ENCODE measurements around the gene ZNF771.

Gene ZNF771

DNA sequence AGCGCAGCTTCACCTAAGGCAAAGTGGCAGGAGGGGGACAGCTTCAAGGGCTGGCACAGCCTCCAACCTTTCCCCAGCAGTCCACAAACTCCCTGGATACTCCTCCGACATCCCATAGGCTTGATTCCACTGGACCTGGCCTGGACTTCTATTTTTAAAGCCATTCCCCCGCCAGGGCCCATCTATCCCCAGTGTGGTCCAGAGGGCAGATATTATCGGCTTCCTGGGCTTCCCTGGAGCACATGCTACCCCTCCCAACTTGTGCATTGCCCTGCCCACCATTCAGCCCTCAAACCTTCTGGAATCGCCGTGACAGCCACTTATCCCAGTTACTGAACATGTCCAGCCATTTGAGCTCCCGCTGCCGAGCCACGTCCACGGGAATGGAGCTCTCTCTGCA, 42.2 kb upstream of the ZNF771 start:
- Histone ChIP-seq H3K36me3 (ENCODE audit: insufficient read depth, low read length) (peaks cover 62% of the 10 kb centered on the region), H3K4me2 (ENCODE audit: insufficient read depth, low read length) (0 out of 2 replicates have a peak overlapping the region, but pooled peaks have one; percentile 21), H3K27me3 (ENCODE audit: insufficient read depth, low read length, poor library complexity) (no peaks in the 10 kb centered on the region), H3K4me3 (ENCODE audit: low read depth in 1 of 2, low read length in 2 of 2) (no peak overlapping the region), H3K79me2 (ENCODE audit: insufficient read depth, low read length) (peaks cover 88% of the 10 kb centered on the region), H3K27ac (ENCODE audit: low read length) (no peak overlapping the region), H3K4me1 (ENCODE audit: insufficient read depth, low read length) (peaks cover 40% of the 10 kb centered on the region), H2AFZ (ENCODE audit: low read depth, low read length) (no peak overlapping the region), H3K9me3 (ENCODE audit: insufficient read depth, low read length, severe bottlenecking) (no peaks in the 10 kb centered on the region), H3K9ac (ENCODE audit: low read depth, low read length) (no peak overlapping the region), H4K20me1 (ENCODE audit: insufficient read depth, low read length) (peaks cover 30% of the 10 kb centered on the region)
- no peak for TF ChIP-seq EZH2 (IDR thresholded peaks at IDR 0.05; ENCODE audit: borderline replicate concordance, low read depth, low read length, severe bottlenecking)
- TF ChIP-seq, protein P1, sequence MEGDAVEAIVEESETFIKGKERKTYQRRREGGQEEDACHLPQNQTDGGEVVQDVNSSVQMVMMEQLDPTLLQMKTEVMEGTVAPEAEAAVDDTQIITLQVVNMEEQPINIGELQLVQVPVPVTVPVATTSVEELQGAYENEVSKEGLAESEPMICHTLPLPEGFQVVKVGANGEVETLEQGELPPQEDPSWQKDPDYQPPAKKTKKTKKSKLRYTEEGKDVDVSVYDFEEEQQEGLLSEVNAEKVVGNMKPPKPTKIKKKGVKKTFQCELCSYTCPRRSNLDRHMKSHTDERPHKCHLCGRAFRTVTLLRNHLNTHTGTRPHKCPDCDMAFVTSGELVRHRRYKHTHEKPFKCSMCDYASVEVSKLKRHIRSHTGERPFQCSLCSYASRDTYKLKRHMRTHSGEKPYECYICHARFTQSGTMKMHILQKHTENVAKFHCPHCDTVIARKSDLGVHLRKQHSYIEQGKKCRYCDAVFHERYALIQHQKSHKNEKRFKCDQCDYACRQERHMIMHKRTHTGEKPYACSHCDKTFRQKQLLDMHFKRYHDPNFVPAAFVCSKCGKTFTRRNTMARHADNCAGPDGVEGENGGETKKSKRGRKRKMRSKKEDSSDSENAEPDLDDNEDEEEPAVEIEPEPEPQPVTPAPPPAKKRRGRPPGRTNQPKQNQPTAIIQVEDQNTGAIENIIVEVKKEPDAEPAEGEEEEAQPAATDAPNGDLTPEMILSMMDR (IDR thresholded peaks at IDR 0.05; ENCODE audit: borderline replicate concordance, extremely low read depth, low read length, poor library complexity, severe bottlenecking), result no peak
- ATAC-seq (ENCODE audit: insufficient read depth, low read depth) (no peak), DNase-seq (no peak)

DNA sequence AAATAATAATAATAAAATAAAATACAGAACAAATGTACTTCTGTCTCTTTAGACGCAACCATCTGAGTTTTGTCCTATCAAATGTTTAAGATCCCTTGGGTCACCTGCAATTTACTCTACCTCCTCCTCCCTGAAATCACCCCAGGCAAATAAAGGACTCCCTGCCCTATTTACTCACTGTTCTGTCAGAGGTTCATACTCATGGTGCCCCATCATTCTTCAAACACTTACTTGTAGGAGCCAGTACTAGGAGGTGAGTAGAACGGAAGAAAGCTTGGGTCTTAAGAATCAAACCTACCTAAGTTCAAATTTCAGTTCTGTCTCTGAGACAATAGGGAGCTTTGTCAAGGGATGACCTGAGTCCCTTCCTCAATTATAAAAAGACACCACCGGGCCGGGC, 40.9 kb upstream of the ZNF771 start:
- TF ChIP-seq, protein P1 (IDR thresholded peaks at IDR 0.05; ENCODE audit: borderline replicate concordance, extremely low read depth, low read length, poor library complexity, severe bottlenecking), result no peak
- TF ChIP-seq EZH2 (IDR thresholded peaks at IDR 0.05; ENCODE audit: borderline replicate concordance, low read depth, low read length, severe bottlenecking), result no peak
- H3K4me1 ChIP-seq (ENCODE audit: insufficient read depth, low read length), result peaks cover 45% of the 10 kb centered on the region
- no peak for ATAC-seq (ENCODE audit: insufficient read depth, low read depth)
- peak overlapping the region in 1 of 2 experiments; percentile 73; a peak in 2 of 4 replicates for H3K4me3 ChIP-seq (ENCODE audit: low read depth in 1 of 2, low read length in 2 of 2)
- no peaks in the 10 kb centered on the region for H3K27me3 ChIP-seq (ENCODE audit: insufficient read depth, low read length, poor library complexity)
- H2AFZ ChIP-seq (ENCODE audit: low read depth, low read length), result no peak overlapping the region
- H3K36me3 ChIP-seq (ENCODE audit: insufficient read depth, low read length), result peaks cover 52% of the 10 kb centered on the region
- no peak for DNase-seq
- H3K9me3 ChIP-seq (ENCODE audit: insufficient read depth, low read length, severe bottlenecking), result no peaks in the 10 kb centered on the region
- H3K9ac ChIP-seq (ENCODE audit: low read depth, low read length), result peak overlapping the region; percentile 77; the same call in 1 of the 2 replicates
- peak overlapping the region; percentile 86 for H3K4me2 ChIP-seq (ENCODE audit: insufficient read depth, low read length)
- peaks cover 30% of the 10 kb centered on the region for H4K20me1 ChIP-seq (ENCODE audit: insufficient read depth, low read length)
- no peak overlapping the region for H3K27ac ChIP-seq (ENCODE audit: low read length)
- H3K79me2 ChIP-seq (ENCODE audit: insufficient read depth, low read length), result peaks cover 78% of the 10 kb centered on the region

DNA sequence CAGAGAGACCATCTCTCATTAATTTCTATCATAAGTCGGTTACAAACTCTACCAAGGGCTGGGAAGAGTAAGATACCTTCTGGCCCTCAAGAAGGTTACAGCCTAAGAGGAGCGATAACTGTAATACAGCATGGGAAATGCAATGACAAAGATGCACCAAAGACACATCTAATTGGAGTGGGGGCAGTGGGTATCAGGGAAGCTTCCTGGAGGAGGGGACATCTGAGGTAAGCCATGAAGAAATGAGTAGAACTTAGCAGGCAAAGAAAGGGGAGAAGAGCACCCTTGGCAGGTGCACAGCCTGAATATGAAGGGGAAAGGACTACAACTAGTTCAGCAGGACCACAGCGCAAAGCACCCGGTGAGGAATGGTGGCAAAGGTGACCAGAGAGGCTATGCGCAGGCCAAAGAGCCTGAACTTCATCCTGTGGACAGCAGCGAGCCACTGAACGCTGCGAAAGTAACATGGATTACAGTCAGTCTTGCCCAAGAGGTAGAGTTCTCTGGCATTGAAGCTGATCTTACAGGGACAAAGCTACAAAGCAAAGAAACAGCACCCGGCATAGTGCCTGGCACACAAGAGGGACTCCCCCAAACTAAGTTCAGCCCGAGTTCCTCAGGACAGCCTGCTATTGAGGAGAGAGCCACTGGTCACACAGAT, 39.9 kb upstream of the ZNF771 start:
- no peak overlapping the region for H2AFZ ChIP-seq (ENCODE audit: low read depth, low read length)
- no peak for TF ChIP-seq EZH2 (IDR thresholded peaks at IDR 0.05; ENCODE audit: borderline replicate concordance, low read depth, low read length, severe bottlenecking)
- TF ChIP-seq, protein P1 (IDR thresholded peaks at IDR 0.05; ENCODE audit: borderline replicate concordance, extremely low read depth, low read length, poor library complexity, severe bottlenecking), result no peak
- peaks cover 74% of the 10 kb centered on the region for H3K79me2 ChIP-seq (ENCODE audit: insufficient read depth, low read length)
- peak overlapping the region; percentile 46 for H3K27ac ChIP-seq (ENCODE audit: low read length)
- H3K36me3 ChIP-seq (ENCODE audit: insufficient read depth, low read length), result peaks cover 48% of the 10 kb centered on the region
- no peak for DNase-seq
- H3K4me1 ChIP-seq (ENCODE audit: insufficient read depth, low read length), result peaks cover 51% of the 10 kb centered on the region
- ATAC-seq (ENCODE audit: insufficient read depth, low read depth), result no peak
- peaks cover 30% of the 10 kb centered on the region for H4K20me1 ChIP-seq (ENCODE audit: insufficient read depth, low read length)
- H3K9ac ChIP-seq (ENCODE audit: low read depth, low read length), result peak overlapping the region; percentile 77
- H3K9me3 ChIP-seq (ENCODE audit: insufficient read depth, low read length, severe bottlenecking), result no peaks in the 10 kb centered on the region
- H3K27me3 ChIP-seq (ENCODE audit: insufficient read depth, low read length, poor library complexity), result no peaks in the 10 kb centered on the region
- H3K4me3 ChIP-seq (ENCODE audit: low read depth in 1 of 2, low read length in 2 of 2), result peak overlapping the region in 1 of 2 experiments; percentile 73; a peak in 3 of 4 replicates
- peak overlapping the region; percentile 86 for H3K4me2 ChIP-seq (ENCODE audit: insufficient read depth, low read length)
